GM21825 (cell line): ENCODE measurements around the gene PCSK6.

Source experiments
- ATAC-seq: cut with Tn5 transposase; IDR thresholded peaks from one replicate; pipeline ENCODE4 v1.9.1; 2021; ENCODE audit warnings: mild to moderate bottlenecking, moderate library complexity; ENCODE audit not compliant: unreplicated experiment

Gene PCSK6

DNA sequence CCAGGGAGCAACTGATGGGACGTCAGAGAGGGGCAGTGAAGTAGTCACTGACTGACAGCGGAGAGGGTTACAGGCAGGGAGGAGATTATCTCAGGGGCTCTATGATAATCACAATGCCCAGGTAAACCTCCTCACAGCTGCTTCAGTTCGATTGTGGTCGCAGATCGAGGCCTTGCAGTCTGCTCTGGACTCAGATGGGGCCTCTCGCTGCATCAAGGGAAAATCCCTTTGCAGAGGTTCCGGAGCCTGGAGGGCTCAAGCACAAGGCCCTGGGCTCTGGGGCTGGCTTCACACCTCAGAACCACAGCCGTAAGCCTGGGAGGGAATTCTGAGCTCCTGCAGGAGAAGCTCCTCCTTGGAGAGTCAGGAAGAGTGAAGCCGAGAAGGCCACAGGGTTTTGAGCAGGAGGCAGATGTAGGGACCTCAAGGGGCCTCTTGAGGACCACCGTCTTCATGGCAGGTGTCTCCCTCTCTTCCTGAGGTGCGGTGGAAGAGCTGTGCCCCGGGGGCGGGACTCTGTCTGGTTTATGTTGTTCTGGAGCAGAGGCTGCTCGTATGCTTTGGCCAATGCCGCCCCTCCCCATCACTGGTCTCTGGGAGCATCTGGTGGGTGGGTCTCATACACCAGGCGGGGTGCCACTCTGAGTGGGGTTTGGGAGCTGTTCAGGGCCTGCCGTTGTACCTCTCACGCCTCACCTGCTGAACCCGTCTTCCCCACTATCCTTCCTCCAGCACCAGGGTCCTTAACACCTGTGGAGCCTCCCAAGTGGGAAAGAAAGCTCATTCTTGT, 175.0 kb downstream of the PCSK6 start:
- no peak for ATAC-seq

DNA sequence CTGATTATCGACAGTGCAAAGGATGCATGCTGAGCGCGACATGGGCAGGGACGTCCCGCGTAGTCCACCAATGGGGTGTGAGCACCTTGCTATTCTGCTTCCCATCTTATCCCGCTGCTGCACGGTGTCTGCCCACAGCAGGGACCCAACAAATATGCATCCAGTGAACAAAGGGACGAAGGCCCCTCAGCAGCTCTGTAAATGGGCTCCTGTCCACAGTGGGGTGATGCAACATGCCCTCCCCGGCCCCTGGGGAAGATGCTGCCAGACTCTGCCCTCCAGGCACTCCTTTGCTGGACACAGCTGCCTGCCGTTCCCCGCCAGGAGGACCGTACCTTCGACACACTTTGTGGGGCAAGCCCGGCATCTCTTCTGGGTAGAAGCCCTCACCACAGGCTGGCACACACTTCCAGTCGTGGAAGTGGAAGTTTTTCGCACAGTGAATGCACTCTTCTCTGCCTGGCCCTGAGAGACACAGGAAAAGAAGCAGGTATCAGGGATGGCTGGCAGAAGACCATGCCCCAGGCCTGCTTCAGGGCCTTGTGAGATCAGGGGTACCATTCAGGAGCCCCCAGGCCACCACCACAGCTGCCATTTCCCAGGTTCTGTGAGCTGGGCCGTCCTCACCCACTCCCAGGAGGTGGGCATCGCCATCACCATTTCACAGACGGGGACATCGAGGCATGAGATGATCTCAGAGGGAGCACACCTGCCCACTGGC, 176.3 kb downstream of the PCSK6 start:
- no peak for ATAC-seq

DNA sequence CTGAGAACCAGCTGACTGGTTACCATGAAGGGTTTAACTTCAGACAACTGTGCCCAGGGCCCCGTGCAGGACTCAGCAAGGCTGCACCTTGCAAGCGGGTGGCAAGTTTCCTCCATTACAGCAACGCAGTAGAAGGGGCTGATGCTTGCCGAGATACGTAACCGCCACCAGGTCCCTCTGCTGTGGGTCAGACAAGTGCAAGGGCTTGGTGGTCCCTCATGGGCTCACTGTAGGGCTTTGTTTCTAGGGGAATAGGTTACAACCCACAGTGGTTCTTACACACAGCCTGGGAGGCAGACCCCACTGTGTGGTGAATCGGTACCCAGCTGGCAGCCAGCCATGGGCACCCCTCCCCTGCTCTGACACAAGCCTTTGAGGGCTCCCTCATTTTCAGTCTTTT, 179.0 kb downstream of the PCSK6 start:
- no peak for ATAC-seq

DNA sequence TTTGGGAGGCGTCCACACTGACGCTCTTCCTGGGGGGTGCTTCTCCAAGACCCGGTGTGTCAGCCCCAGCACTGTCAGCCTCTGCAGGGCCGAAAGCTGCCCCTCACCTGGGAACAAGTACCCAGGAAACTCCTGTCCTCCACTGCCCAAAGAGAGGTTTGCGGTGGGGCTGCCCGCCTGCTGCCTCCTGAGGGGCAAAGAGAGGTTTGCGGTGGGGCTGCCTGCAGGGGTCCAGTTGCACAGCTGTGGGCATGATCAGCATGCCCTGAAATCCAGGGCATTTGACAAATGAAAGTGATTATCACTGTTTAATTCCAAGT, 179.4 kb downstream of the PCSK6 start:
- ATAC-seq: no peak

DNA sequence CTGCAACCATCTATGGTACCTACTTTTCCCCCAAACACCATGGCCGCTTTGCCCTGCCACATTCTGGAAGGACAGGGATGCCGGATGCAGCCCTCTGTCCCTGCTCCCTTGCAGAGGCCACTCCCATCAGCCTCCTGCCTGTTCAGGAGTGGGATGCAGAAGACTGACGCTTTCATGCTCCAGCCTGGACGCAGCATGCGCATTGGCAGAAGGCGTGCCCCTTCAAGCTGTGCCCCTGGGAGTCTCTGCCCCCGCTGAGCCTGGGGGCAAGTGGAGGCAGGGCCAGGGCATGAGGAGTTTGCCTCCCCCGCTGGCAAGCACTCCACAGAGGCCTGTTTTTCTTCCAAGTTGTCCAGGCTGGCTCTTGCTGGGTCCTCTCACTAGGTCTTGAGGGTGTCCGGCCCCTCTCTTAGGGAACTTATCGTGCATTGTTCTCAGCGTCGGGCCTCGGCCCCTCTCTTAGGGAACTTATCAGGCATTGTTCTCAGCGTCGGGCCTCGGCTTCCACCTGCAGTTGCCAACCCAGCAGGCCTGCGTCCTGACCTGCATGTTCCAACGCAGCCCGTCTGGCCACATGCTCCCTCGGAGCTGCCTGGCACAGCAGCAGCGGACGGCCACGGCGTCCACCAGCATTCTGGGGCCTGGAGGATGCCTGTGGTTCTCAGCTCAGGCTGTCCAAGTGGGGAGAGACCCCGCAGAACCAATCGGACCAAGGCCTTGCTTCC, 179.9 kb downstream of the PCSK6 start:
- no peak for ATAC-seq

DNA sequence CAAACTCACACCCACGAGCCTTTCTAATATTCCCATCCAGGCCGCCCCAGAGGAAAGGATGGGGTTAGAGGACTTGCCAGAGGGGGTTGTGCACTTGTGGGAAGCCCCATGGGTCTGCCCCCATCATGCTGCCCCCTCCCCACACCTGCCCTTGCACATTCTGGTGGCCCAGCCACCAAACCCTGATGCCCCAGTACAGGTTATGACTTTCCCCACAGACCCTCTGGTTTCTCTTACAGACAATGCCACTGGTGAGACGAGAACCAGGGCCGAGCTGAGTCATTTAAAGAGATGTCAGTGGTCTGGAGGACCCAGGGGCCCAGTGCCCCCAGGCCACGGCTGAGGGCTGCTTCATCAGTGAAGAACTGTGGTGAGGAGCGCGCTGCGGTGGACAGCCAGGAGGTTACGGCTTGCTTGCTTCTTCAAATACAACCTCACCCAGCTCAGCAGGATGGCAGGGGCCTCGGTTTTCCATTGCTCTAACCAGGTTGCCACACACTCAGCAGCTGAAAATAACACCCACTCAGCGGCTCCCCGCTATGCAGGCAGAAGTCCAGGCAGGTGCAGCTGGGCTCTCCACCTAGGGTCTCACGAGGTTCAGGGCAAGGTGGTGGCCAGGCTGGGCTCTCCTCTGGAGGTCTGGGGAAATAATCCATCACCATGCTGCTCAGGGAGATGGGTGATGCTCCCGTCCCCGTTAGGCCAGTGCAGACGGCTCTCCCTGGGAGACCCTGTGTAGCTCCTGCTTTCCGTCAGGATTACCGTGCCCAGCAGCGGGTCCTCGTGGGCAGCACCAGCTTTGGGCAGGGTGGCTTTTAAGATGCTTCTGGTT, 180.7 kb downstream of the PCSK6 start:
- ATAC-seq: no peak

DNA sequence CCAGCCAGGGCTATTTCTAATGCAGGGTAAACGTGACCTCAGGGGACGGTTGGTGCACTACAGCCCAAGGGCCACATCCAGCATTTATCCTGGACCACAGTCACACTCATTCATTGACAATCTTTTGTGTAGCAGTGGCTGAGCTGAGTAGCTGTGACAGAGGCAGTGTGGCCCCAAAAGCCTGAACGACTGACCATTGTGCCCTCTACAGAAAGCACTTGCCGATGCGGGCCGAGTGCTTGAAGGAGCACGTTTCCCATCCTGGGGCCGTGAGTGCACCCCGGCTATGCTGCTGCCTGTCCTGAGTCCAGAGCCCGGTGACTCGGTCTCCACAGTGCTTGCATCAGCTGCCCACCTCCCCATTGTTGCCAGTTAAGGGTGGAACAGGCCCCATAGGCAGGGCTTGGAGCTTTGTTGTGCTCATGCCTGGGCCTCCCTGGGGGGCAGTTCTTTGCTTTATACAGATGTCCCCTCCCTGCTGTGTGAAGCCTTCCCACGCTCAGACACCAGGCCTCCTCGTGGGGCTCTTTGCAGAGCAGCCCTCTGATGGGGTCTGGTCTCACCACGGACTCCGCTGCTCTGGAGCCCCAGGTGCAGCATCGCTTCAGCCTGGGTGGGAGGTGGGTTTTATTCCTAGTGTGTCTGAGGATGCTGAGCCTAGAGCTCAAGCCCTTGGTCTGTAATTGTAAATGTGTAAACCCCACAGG, 181.5 kb downstream of the PCSK6 start:
- no peak for ATAC-seq

DNA sequence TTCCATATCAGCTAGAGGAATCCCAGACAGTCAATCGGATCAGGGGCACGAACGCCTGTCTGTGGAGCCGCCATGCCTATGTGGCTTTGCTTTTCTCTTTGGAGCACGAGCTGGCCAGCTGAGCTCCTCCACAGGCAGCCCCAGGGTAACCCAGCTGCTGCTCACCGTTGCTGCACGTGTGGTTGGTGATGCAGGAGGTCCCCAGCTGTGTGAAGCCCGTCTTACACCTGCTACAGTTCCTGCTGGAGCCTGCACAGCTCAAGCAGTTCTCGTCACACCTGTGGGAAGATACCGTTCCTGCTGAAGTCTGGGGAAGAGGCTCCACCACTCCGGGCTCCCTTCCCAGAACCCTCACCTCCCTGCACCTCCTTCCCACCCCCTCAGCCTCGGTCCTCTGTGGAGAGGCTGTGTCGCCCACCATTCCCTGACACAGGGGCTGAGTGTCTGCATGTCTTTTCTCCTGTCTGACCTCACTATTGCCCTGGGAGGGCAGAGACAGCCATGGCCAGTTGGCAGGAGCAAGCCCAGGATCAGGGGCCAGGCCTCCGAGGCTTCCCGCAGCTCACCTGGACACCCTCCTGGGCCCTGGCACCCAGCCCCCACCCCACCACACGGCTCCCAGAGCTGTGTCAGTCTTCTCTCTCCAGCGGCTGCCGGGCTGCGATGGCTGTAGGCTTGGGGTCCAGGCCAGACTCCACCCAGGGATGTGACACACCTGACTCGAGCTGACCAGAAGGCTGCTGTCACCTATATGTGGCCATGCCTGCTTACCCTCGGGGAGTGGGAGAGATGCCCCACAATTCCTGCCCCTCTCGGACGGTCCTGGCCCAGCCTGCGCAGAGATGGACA, 182.2 kb downstream of the PCSK6 start:
- ATAC-seq: no peak

DNA sequence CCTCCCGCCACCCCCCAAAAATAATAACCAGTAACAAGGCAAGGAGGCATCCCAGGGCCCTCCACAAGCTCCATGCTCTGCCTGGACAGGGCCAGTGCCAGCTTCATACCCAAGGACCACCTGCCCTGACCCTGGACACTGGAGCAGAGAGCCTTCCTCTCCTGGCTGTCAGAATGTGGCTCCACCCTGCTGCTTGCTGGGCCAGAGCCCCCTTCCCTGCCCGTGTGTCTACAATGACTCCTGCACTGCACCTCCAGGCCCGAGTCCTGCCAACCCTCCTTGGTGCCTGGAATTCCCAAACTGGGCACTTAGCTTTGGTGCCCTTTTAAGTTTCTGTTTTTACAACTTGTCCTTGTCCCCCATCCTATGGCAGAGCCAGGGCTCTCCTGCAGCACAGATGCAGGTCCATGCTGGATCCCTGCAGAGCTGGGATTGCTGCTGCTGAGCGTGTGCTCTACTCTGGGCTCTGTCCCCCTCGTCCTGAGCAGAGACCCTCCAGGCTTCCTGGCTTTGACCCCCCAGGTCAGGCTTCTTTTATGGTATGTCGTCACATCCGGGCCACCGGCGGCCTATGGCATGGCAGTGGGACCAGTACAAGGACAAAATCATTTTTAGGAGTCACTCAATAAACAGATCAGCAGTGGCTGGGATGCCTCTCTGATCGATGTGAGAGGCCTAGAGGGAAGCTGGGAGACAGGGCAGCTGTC, 183.0 kb downstream of the PCSK6 start:
- no peak for ATAC-seq

DNA sequence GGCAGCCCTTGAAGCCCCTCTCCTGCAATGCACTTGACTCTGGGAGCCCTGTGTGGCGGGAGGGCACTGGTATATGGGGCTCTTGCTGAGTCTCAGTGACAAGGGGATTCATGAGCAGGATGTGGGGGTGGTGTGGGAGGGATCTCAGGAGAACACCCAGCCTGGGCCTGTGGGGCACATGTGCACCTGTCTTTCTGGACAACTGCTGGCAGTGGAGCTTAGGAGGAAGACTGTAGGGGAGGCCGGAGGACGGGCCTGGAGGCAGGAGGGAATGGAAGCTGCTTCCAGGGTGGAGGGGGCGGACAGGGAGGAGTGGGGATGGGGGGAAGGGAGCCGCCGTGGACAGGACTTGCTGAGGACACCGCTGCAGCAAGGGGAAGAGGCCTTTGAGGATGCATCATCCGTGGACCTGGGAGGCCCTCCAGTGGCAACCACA, 183.7 kb downstream of the PCSK6 start:
- no peak for ATAC-seq

DNA sequence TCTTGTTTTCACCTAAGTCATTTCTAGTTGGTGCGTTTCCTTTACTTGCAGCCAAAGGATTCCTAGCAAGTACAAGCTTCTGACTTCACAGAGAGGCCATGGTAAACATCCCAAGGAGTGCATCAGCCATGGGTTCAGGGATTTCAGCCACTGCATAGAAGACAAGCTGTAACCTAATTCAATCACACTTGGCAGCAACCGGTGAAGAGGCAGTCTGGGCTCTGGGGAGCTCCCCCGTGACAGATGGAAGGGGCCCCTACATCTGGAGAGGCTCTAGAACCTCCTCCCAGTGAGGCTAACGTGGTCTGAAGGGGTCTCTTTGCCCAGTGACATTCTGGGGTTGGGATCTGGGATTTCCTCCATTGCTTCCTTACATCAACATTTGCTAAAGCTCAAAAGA, 186.1 kb downstream of the PCSK6 start:
- ATAC-seq: no peak

DNA sequence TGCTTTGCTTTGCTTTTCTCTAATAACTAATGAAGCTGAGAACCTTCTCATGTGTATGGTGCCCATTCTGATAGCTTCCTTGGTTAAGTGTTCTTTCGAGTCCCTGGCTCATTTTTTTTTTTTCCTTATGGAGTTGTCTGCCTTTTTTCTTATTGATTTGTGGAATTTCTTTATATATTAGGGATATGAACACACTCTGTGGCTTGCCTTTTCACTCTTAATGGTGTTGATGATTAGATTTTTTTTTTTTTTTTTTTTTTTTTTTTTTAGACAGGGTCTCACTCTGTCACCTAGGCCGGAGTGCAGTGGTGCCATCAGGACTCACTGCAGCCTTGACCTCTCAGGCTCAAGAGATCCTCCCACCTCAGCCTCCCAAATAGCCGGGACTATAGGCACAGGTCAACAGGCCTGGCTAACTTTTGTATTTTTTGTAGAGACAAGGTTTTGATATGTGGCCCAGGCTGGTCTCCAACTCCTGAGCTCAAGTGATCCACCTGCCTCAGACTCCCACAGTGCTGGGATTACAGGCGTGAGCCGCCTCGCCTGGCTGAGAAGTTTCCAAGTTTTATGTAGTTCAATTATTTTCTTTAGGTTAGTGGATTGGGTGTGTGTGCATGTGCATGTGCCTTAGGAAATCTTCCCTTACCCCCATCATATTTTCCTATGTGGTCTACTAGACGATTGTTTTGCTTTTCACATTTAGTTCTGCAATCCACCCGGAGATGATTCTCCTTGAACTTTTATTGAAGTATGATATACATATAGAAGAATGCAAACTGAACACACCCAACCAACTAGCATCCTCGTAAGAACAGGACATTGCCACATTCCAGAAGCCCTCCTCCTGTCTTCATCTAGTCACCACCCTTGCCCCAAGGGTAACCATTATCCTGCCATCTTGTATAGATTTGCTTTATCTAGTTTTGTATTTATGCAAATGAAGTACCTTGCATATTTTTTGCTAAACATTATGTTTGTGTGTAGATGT, 192.8 kb downstream of the PCSK6 start:
- no peak for ATAC-seq

DNA sequence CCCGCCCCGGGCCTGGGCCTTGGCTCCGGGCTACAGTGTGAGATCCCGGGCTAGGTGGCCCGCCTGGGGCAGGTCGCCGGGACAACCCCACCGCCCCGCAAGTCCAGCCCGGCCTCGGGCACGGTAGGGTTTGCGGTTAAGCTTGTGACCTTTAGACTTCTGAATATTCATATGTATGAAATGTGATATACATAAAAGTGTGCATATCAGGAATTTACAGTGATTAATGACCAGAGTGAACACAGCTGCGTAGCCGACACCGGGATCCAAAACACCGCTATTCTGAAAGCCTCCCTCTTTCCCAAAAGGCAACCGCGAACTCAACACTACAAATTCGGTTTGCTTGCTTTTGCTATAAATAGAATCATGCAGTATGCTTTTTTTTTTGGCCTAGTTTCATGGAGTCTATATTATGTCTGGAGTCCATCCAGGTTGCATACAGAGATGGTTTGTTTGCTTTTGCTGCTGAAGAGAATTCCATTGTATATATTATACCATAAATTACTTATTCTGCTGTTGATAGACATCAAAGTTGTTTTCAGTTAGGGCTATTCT, 193.8 kb downstream of the PCSK6 start:
- ATAC-seq: no peak

DNA sequence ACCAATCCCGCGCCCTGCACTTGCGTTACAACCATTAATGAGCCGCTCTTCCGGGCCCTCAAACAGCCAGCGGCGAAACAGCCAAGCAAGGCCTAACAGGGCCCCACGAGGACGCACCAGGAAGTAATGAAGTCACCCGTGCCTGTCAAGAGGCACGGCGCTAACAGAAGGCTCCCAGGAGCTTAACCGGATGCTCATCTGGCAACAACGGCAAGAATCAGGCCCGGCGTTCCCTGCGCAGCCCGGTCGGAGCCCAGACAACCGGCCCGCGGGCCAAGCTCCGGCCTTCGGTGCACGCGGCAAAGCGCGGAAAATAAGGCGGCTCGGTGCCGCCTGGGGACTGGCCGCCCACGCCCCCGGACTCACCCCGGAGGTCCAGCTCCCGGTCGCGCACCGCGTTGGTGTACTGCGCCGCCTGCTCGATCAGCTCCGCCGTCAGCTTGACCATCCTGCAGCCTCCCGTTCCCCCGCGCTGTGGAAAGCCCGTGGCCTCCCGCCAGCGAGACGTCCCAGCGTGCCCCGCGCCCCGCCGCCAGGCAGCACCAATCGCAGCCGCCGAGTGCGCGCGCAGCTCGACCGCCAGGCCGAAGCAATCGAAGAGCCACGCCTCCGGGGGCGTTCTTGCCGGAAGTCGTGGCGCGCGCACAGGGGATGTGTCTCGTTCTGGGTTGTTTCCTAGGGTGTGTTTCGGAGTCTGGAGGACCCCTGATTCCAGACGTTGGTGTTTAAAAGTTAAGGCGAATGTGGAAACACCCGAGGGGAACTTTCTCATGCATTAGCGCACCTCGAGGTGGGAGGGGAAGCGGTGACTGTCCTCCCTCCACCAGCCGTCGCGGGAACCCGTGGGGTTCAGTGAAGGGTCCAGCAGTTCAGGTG, 194.5 kb downstream of the PCSK6 start, which contains the start of gene SNRPA1:
Gene SNRPA1 (minus strand): TSS at position 518 of the 876 bp plus-strand sequence. CDS start 70 bp downstream, at position 448.
- peak; percentile 71 for ATAC-seq

DNA sequence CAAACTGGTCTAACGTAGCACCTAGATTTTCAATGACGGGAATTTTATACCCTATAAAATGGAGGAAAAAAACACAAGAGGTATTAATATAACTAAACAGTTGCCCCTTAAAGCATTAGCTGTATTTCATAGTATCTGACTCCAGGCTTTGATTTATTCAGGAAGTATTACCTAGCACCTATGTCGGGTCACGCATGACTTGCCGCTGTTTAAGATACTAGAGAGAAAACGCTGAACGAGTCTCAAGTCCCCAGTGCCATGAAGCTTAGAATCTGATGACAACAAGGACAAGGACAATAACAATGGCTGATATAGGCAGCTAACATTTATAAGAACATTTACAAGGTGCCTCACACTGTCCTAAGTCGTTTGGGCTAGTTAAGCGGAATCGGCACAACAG, 196.4 kb downstream of the PCSK6 start:
- ATAC-seq: no peak

DNA sequence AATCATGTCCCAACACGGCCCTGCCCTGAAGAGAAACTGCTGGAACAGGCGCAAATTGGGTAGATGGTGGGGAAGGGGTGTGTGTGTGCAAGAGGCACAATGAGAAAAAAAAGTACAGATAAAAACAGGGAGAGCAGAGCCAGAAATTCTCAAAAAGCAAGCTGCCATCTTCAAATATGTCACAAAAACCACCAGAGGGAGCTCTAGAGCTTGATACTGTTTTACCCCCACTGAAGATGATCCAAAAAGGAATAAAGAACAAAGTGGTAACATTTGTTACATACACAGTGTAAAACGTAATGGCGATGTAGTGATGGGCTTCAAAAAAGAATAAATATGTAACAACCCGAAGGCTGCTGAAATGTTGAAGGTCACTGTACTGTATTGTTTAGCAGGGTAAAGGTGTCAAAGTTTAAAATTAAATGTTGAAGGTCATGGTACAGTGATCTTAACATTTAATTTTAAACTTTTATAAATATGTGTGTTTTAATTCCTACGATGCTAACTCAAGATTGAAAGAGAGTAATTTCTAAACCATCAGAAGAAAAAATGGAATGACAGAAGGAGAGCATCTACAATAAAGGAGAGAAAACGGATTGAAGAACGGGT, 200.5 kb downstream of the PCSK6 start:
- no peak for ATAC-seq
